Nephron (organoid): Measurements from ENCODE around the gene GNG14.

ENCODE experiments used
- H3K27ac Mint-ChIP-seq, 3 experiments: 2 replicates each; pipeline ENCODE4 v1.8.0; 2020; ENCODE audit warnings: mixed read lengths in 3 of 3, mild to moderate bottlenecking in 2 of 3, moderate library complexity in 1 of 3
- H3K27me3 Mint-ChIP-seq: 2 replicates; pipeline ENCODE4 v1.8.0; 2021; ENCODE audit warnings: low read depth, mild to moderate bottlenecking, moderate library complexity, mixed read lengths
- H3K36me3 Mint-ChIP-seq: 2 replicates; pipeline ENCODE4 v1.8.0; 2020; ENCODE audit warnings: low read depth, mixed read lengths
- H3K4me1 Mint-ChIP-seq: 2 replicates; pipeline ENCODE4 v1.8.0; 2020; ENCODE audit warnings: mixed read lengths
- H3K4me3 Mint-ChIP-seq, 3 experiments: 2 replicates each; pipeline ENCODE4 v1.8.0; 2020; ENCODE audit warnings: mild to moderate bottlenecking in 3 of 3, mixed read lengths in 3 of 3, moderate library complexity in 2 of 3
- H3K9me3 Mint-ChIP-seq: 2 replicates; pipeline ENCODE4 v1.8.0; 2020; ENCODE audit warnings: mixed read lengths
- TF ChIP-seq, protein P1 (sequence below), 3 experiments: fragments of 200-600 bp; sonication (generic); IDR thresholded peaks; one replicate each; pipeline ENCODE4 v1.5.0; 2021; ENCODE audit warnings: antibody characterized with exemption in 3 of 3; ENCODE audit not compliant: unreplicated experiment in 3 of 3

The GNG14 gene

DNA sequence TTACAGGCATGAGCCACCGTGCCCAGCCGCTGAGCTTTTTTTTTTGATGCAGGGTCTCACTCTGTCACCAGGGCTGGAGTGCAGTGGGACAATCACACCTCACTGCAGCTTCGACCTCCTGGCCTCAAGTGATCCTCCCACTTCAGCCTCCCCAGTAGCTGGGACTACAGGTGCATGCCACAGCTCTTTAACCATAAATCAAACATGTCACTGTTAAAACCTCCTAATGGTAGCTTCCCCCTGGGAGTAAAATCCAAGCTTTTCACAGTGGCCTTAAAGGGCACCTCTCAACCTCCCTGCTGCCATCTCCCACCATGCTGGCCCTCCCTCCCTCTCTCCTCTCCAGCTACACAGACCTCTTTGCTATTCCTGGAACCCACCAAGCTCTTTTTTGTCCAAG lies 2.0 kb upstream of the GNG14 start:
- Mint-ChIP-seq H3K36me3 (peaks cover 6% of the 10 kb centered on the region), H3K9me3 (no peaks in the 10 kb centered on the region), H3K27me3 (peaks cover 5% of the 10 kb centered on the region), H3K4me3 (no peak overlapping the region), H3K27ac (no peak overlapping the region), H3K4me1 (peaks cover 6% of the 10 kb centered on the region)
- TF ChIP-seq, protein P1, sequence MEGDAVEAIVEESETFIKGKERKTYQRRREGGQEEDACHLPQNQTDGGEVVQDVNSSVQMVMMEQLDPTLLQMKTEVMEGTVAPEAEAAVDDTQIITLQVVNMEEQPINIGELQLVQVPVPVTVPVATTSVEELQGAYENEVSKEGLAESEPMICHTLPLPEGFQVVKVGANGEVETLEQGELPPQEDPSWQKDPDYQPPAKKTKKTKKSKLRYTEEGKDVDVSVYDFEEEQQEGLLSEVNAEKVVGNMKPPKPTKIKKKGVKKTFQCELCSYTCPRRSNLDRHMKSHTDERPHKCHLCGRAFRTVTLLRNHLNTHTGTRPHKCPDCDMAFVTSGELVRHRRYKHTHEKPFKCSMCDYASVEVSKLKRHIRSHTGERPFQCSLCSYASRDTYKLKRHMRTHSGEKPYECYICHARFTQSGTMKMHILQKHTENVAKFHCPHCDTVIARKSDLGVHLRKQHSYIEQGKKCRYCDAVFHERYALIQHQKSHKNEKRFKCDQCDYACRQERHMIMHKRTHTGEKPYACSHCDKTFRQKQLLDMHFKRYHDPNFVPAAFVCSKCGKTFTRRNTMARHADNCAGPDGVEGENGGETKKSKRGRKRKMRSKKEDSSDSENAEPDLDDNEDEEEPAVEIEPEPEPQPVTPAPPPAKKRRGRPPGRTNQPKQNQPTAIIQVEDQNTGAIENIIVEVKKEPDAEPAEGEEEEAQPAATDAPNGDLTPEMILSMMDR (IDR thresholded peaks at IDR 0.05; ENCODE audit: unreplicated experiment in 3 of 3): no peak

GRCh38 chr19:12689012-12689411 lies 1.2 kb downstream of the GNG14 start:
- peaks cover under 1% of the 10 kb centered on the region for H3K27me3 Mint-ChIP-seq
- no peak overlapping the region for H3K4me3 Mint-ChIP-seq
- H3K27ac Mint-ChIP-seq: no peak overlapping the region
- no peaks in the 10 kb centered on the region for H3K4me1 Mint-ChIP-seq
- no peaks in the 10 kb centered on the region for H3K9me3 Mint-ChIP-seq
- TF ChIP-seq, protein P1 (IDR thresholded peaks at IDR 0.05; ENCODE audit: unreplicated experiment in 3 of 3): no peak
- H3K36me3 Mint-ChIP-seq: no peaks in the 10 kb centered on the region

DNA sequence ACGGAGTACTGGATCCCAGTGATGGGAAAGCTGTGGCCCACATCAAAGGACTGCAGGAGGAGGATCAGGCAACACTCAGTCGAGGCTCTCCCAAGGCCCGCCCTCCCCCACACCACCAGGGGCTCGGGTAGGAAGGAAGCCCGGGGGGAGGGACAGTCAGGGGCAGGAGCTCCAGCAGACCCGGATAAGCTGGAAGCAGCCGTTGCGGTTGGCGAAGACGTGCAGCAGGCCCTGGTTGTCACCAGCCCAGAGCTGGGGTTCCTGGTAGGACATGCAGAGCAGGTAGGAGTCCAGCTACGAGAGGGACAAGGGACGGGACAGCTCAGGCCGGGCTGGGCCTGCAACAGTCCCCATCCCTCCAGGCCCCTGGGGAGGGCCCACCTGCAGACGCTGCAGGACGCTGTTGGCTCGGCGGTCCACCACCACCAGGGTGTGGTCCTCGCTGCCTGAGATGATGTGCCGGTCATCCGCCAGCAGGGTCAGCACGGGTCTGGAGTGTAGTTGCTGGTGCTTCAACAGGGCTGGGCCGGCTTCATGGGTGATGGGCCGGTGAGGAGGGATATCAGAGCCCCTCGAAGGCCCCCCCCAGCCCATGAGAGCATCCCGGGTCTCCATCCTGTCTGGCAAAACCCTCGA lies 1.9 kb downstream of the GNG14 start:
- no peak overlapping the region for H3K27ac Mint-ChIP-seq
- TF ChIP-seq, protein P1 (IDR thresholded peaks at IDR 0.05; ENCODE audit: unreplicated experiment in 3 of 3): no peak
- H3K36me3 Mint-ChIP-seq: no peaks in the 10 kb centered on the region
- H3K27me3 Mint-ChIP-seq: no peaks in the 10 kb centered on the region
- H3K4me1 Mint-ChIP-seq: no peaks in the 10 kb centered on the region
- H3K9me3 Mint-ChIP-seq: no peaks in the 10 kb centered on the region
- H3K4me3 Mint-ChIP-seq: no peak overlapping the region

DNA sequence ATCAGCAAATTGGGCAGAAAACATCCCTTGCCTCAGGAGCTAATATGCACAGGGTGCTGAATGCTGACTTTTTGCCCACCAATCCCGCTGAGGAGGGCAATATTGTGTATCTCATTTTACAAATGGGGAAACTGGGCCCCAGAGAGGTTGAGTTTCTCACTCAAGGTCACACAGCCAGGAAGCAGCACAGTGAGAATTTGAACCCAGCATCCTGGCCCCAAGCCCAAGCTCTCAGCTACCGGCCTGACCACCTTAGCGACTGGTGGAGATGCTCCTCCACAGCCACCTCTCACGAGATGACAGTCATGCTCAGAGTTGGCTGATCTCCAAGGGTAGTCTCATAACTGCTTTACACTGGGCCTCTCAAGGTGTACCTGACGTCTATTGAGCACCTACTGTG lies 5.2 kb downstream of the GNG14 start:
- peaks cover 6% of the 10 kb centered on the region for H3K4me1 Mint-ChIP-seq
- H3K36me3 Mint-ChIP-seq: no peaks in the 10 kb centered on the region
- H3K27ac Mint-ChIP-seq: no peak overlapping the region
- H3K9me3 Mint-ChIP-seq: no peaks in the 10 kb centered on the region
- no peak overlapping the region for H3K4me3 Mint-ChIP-seq
- no peaks in the 10 kb centered on the region for H3K27me3 Mint-ChIP-seq
- TF ChIP-seq, protein P1 (IDR thresholded peaks at IDR 0.05; ENCODE audit: unreplicated experiment in 3 of 3): no peak

DNA sequence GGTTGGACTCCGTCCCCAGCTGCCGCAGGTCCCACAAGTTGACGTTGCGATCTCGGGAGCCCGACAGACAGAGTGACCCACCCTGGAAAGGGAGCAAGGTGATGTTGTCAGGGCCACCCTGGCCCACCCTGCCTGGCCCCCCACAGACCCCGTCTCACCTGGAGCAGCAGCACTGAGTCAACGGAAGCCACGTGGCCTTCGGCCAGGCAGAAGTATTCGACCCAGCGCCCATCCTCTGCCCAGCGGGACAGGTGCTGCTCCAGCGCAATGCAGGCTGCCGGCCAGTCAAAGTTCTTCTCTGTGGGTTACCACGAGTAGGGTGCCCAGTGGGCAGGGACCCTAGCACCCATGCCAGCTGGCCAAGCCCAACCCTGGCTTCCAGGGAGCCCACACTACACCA lies 6.8 kb downstream of the GNG14 start:
- TF ChIP-seq, protein P1 (IDR thresholded peaks at IDR 0.05; ENCODE audit: unreplicated experiment in 3 of 3): no peak
- Mint-ChIP-seq H3K27ac (no peak overlapping the region), H3K36me3 (peaks cover 5% of the 10 kb centered on the region), H3K27me3 (no peaks in the 10 kb centered on the region), H3K4me1 (peaks cover 10% of the 10 kb centered on the region), H3K9me3 (no peaks in the 10 kb centered on the region), H3K4me3 (peak overlapping the region; percentile 52 to 93 (median 72))

DNA sequence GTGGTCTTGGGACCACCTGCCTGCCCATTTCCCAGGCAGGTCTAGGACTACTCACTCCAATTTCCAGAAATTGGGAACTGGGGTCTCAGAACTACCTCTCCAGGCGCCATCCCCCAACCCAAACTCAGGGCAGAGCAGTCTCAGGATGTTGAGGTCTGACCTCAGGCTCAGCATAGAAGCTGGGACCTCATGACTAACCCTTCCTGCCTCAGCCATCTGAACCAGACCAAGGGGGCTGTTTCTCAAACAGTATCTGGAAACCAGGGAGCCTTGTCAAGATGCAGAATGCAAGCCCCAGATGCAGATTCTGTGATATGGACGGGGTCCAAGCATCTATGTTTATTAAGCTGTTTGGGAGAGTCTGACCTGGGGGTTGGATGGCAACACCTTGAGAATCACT lies 7.3 kb downstream of the GNG14 start:
- Mint-ChIP-seq H3K27me3 (no peaks in the 10 kb centered on the region), H3K4me3 (peak overlapping the region; percentile 52 to 93 (median 72)), H3K27ac (no peak overlapping the region), H3K4me1 (peaks cover 10% of the 10 kb centered on the region), H3K9me3 (no peaks in the 10 kb centered on the region), H3K36me3 (peaks cover 5% of the 10 kb centered on the region)
- TF ChIP-seq, protein P1 (IDR thresholded peaks at IDR 0.05; ENCODE audit: unreplicated experiment in 3 of 3): no peak
